GM12878 (cell line): ENCODE measurements around the gene SMIM9. TPM values are rescaled to one million over a fixed set of nuclear protein-coding genes. Genes with fewer than 3 reads are reported as not detected.

Experiments
- ATAC-seq: fragments of 200-7000 bp; cut with Tn5 transposase; 3 replicates; pipeline ENCODE4 v1.9.1; 2020; ENCODE audit warnings: mild to moderate bottlenecking, moderate library complexity
- BruUV-seq: library from RNA; stranded (reverse); fragments of 400-500 nt; replicated peaks from 2 replicates; lab custom pipeline; 2021; lab: Mats Ljungman, UMichigan
- CTCF ChIA-PET: fragments of 300-600 bp; sonication (Branson Sonifier 250); formaldehyde crosslinking; extraction: SDS; loops from one replicate; lab custom pipeline; 2021; ENCODE audit warnings: inconsistent platforms; lab: Yijun Ruan, JAX
- POLR2A ChIA-PET: fragments of 350-600 bp; formaldehyde crosslinking; extraction: SDS; loops from one replicate; lab custom pipeline; 2021; ENCODE audit warnings: inconsistent platforms; lab: Charles Lee
- RAD21 ChIA-PET: fragments of 300-600 bp; sonication (Branson Sonifier 250); formaldehyde crosslinking; loops from one replicate; lab custom pipeline; 2023; ENCODE audit warnings: antibody characterized with exemption; ENCODE audit not compliant: unreplicated experiment; lab: Charles Lee
- SMC1A ChIA-PET: fragments of 300-600 bp; sonication (Branson Sonifier 250); formaldehyde crosslinking; loops from one replicate; lab custom pipeline; 2023; ENCODE audit not compliant: unreplicated experiment, uncharacterized antibody; lab: Charles Lee
- DNase-seq: peaks from one replicate; pipeline ENCODE4 v3.0.0-alpha.2; 2011; ENCODE audit warnings: low read depth, low spot score
- FAIRE-seq: peaks from 3 replicates; lab custom pipeline; 2011; peaks lifted over from hg19 to GRCh38; lab: Jason Lieb, UNC
- H2AFZ ChIP-seq: 2 replicates; pipeline ENCODE4 v1.6.0; 2011; ENCODE audit warnings: low read depth, low read length, control low read depth; ENCODE audit not compliant: control insufficient read depth
- H3K27ac ChIP-seq: 2 replicates; pipeline ENCODE4 v1.5.1; 2011; ENCODE audit warnings: control low read depth; ENCODE audit not compliant: control insufficient read depth, insufficient read depth
- H3K27me3 ChIP-seq, 2 experiments: replicated peaks in 1 of 2; 2 replicates each; pipeline versions ENCODE4 v1.6.0 to v1.6.1; 2011; ENCODE audit warnings: low read length in 1 of 2; ENCODE audit not compliant: control insufficient read depth in 2 of 2, insufficient read depth in 2 of 2
- H3K36me3 ChIP-seq, 2 experiments: 2 replicates each; pipeline ENCODE4 v1.5.1; 2011; ENCODE audit warnings: low read length in 1 of 2; ENCODE audit not compliant: control insufficient read depth in 2 of 2, insufficient read depth in 2 of 2
- H3K4me1 ChIP-seq: 2 replicates; pipeline ENCODE4 v1.6.1; 2011; ENCODE audit warnings: mild to moderate bottlenecking, low read length, moderate library complexity, mixed read lengths; ENCODE audit not compliant: control insufficient read depth, insufficient read depth
- H3K4me2 ChIP-seq: 2 replicates; pipeline ENCODE4 v1.6.0; 2011; ENCODE audit warnings: control low read depth; ENCODE audit not compliant: control insufficient read depth, insufficient read depth
- H3K4me3 ChIP-seq: fragments of 200-600 bp; sonication (generic); 2 replicates; pipeline ENCODE4 v1.5.1; 2016
- H3K79me2 ChIP-seq: 2 replicates; pipeline ENCODE4 v1.6.0; 2011; ENCODE audit warnings: low read length; ENCODE audit not compliant: control insufficient read depth, insufficient read depth
- H3K9ac ChIP-seq: 2 replicates; pipeline ENCODE4 v1.8.0; 2011; ENCODE audit warnings: low read length, control low read depth, mixed read lengths; ENCODE audit not compliant: control insufficient read depth, insufficient read depth
- H3K9me3 ChIP-seq: replicated peaks from 3 replicates; pipeline ENCODE4 v1.5.1; 2011; ENCODE audit warnings: mild to moderate bottlenecking, low read length; ENCODE audit not compliant: control insufficient read depth, insufficient read depth
- H4K20me1 ChIP-seq: 2 replicates; pipeline ENCODE4 v1.6.0; 2011; ENCODE audit not compliant: control insufficient read depth, insufficient read depth
- ASH2L ChIP-seq: fragments of 300-600, 200-600 bp; sonication (generic); IDR thresholded peaks from 2 replicates; pipeline ENCODE4 v1.6.1; 2017; ENCODE audit warnings: low read depth, mild to moderate bottlenecking, borderline replicate concordance
- BHLHE40 ChIP-seq, 2 experiments: fragments of 450-650 bp in 1 of 2; IDR thresholded peaks; 2 replicates each; pipeline ENCODE4 v1.6.1; 2011 to 2017; ENCODE audit warnings: low read depth in 2 of 2, borderline replicate concordance in 1 of 2, improper control_type of control experiment in 1 of 2, low read length in 1 of 2, mild to moderate bottlenecking in 1 of 2
- CBFB ChIP-seq: IDR thresholded peaks from 2 replicates; pipeline ENCODE4 v1.6.1; 2016; ENCODE audit warnings: antibody characterized with exemption, low read depth
- CBX3 ChIP-seq: fragments of 200-600 bp; sonication (generic); IDR thresholded peaks from 2 replicates; pipeline ENCODE4 v1.6.1; 2016; ENCODE audit warnings: low read depth, borderline replicate concordance
- ESRRA ChIP-seq: IDR thresholded peaks from 2 replicates; pipeline ENCODE4 v1.6.1; 2012; ENCODE audit warnings: mild to moderate bottlenecking, low read length, improper control_type of control experiment
- PKNOX1 ChIP-seq: fragments of 450-650 bp; IDR thresholded peaks from 2 replicates; pipeline ENCODE4 v1.6.1; 2016; ENCODE audit warnings: mild to moderate bottlenecking
- POLR2A ChIP-seq: IDR thresholded peaks from 2 replicates; pipeline ENCODE4 v1.6.1; 2011; ENCODE audit warnings: low read depth, mild to moderate bottlenecking, low read length
- POLR2AphosphoS2 ChIP-seq: IDR thresholded peaks from 2 replicates; pipeline ENCODE4 v1.6.1; 2011; ENCODE audit warnings: low read depth, mild to moderate bottlenecking, low read length, improper control_type of control experiment, moderate library complexity
- PRDM15 ChIP-seq: fragments of 450-650 bp; formaldehyde crosslinking; IDR thresholded peaks from 2 replicates; pipeline ENCODE4 v1.4.0; 2020; ENCODE audit warnings: mild to moderate bottlenecking, moderate library complexity
- RBBP5 ChIP-seq: fragments of 200-600 bp; sonication (generic); conservative IDR thresholded peaks from 2 replicates; pipeline ENCODE4 v1.6.1; 2016
- SMAD5 ChIP-seq: IDR thresholded peaks from 2 replicates; pipeline ENCODE4 v1.6.1; 2016; ENCODE audit warnings: antibody characterized with exemption, low read depth
- WRNIP1 ChIP-seq: IDR thresholded peaks from 2 replicates; pipeline ENCODE4 v1.6.1; 2011; ENCODE audit warnings: low read depth, low read length, improper control_type of control experiment, borderline replicate concordance
- WGBS: methylation state at CpG from one replicate; pipeline ENCODE4 v1.1.6; 2016; ENCODE audit warnings: low lambda C conversion rate; ENCODE audit not compliant: insufficient replicate concordance, insufficient coverage; ENCODE audit errors: missing lambda C conversion rate; 5-methylcytosine and 5-hydroxymethylcytosine counted together
- in situ Hi-C: fragments of 300-500 bp; cut with MboI; formaldehyde crosslinking; loops from 9 replicates; pipeline ENCODE4 v1.14.3; 2018; ENCODE audit warnings: mixed read lengths
- intact Hi-C: fragments of 100-400 bp; cut with micrococcal nuclease; formaldehyde crosslinking; loops from one replicate; pipeline ENCODE4 v1.14.2; 2022; ENCODE audit not compliant: unreplicated experiment
- polyA plus RNA-seq, 11 experiments: library from polyadenylated mRNA; depleted of rRNA in 4 of 11; unstranded in 6 of 11; stranded (reverse) in 5 of 11; fragments of >200 nt; fragmentation: Nextera tagmentation in 4 of 11; fragmentation: Illumina TruSeq in 1 of 11; extraction: Ambion mirVana in 4 of 11; extraction: Trizol in 1 of 11; gene quantifications; 1 replicate in 1 of 11; 2 replicates in 10 of 11; pipeline versions ENCODE4 v1.2.1 to v1.2.3, GENCODE V29; 2011 to 2016; ENCODE audit warnings: inconsistent platforms in 2 of 11, missing spikeins in 2 of 11, low read depth in 1 of 11
- total RNA-seq, 4 experiments: library from RNA; depleted of rRNA in 3 of 4; stranded (reverse); fragments of >200 nt in 3 of 4; fragmentation: Illumina TruSeq in 1 of 4; extraction: Trizol in 1 of 4; gene quantifications; 2 replicates each; pipeline versions ENCODE4 v1.2.1 to v1.2.3, GENCODE V29; 2013 to 2021
- TF ChIP-seq, protein P1 (sequence below): IDR thresholded peaks from 2 replicates; pipeline ENCODE4 v1.6.1; 2011; ENCODE audit warnings: borderline replicate concordance, low read depth, mild to moderate bottlenecking, moderate library complexity, low read length; ENCODE audit not compliant: insufficient read depth, poor library complexity, severe bottlenecking
- TF ChIP-seq, protein P2 (sequence below): fragments of 450-650 bp; IDR thresholded peaks from 2 replicates; pipeline ENCODE4 v1.6.1; 2016; ENCODE audit warnings: mild to moderate bottlenecking
- TF ChIP-seq, protein P3 (sequence below): fragments of 450-650 bp; IDR thresholded peaks from 2 replicates; pipeline ENCODE4 v1.6.1; 2017; ENCODE audit warnings: mild to moderate bottlenecking, low read depth, inconsistent platforms; ENCODE audit not compliant: poor library complexity, severe bottlenecking

The SMIM9 gene
- total and polyA plus RNA-seq, 10 of the 15 experiments (the other 5 are each of a cell fraction or from before 2014, with no cell fraction given) = not detected

GRCh38 chrX:154824638-154825037, 9.8 kb downstream of the SMIM9 start:
- DNase-seq (no peak), ATAC-seq (no peak), FAIRE-seq (no peak)
- H4K20me1 ChIP-seq = no peaks in the 10 kb centered on the region
- no peak overlapping the region for H2AFZ ChIP-seq
- peaks cover 17% of the 10 kb centered on the region for H3K4me1 ChIP-seq
- ChIA-PET RAD21 (no interaction called here), POLR2A (no interaction called here), SMC1A (interaction anchor here (0.9 kb wide), 1 partner anchor 12 kb away, joined by 3 read pairs; no protein-coding TSS in a partner anchor), CTCF (interaction anchor here (1.1 kb wide), 1 partner anchor 11 kb away, joined by 4 read pairs; no protein-coding TSS in a partner anchor)
- H3K9ac ChIP-seq = no peak overlapping the region
- no peak overlapping the region for H3K27ac ChIP-seq
- H3K79me2 ChIP-seq = no peaks in the 10 kb centered on the region
- 56% methylated on average over 1 of the region's 1 CpG for WGBS
- no peaks in the 10 kb centered on the region for H3K27me3 ChIP-seq
- H3K36me3 ChIP-seq = no peaks in the 10 kb centered on the region
- no peak overlapping the region for H3K4me3 ChIP-seq
- in situ Hi-C loops (no loop called here), intact Hi-C loops (no loop called here)
- H3K4me2 ChIP-seq = no peak overlapping the region
- no TSS peak for BruUV-seq
- H3K9me3 ChIP-seq = no peaks in the 10 kb centered on the region
- TF ChIP-seq SMAD5 (no peak), PKNOX1 (no peak), POLR2AphosphoS2 (no peak), PRDM15 (CRISPR knock-in tag) (no peak), WRNIP1 (no peak), BHLHE40 (IDR thresholded peaks at IDR 0.05; ENCODE audit: borderline replicate concordance in 1 of 2, low read depth in 2 of 2, low read length in 1 of 2) (no peak), ESRRA (no peak), ASH2L (no peak), RBBP5 (no peak), CBFB (no peak), POLR2A (no peak), CBX3 (no peak)
- TF ChIP-seq, protein P1, sequence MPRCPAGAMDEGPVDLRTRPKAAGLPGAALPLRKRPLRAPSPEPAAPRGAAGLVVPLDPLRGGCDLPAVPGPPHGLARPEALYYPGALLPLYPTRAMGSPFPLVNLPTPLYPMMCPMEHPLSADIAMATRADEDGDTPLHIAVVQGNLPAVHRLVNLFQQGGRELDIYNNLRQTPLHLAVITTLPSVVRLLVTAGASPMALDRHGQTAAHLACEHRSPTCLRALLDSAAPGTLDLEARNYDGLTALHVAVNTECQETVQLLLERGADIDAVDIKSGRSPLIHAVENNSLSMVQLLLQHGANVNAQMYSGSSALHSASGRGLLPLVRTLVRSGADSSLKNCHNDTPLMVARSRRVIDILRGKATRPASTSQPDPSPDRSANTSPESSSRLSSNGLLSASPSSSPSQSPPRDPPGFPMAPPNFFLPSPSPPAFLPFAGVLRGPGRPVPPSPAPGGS = no peak
- TF ChIP-seq, protein P2, sequence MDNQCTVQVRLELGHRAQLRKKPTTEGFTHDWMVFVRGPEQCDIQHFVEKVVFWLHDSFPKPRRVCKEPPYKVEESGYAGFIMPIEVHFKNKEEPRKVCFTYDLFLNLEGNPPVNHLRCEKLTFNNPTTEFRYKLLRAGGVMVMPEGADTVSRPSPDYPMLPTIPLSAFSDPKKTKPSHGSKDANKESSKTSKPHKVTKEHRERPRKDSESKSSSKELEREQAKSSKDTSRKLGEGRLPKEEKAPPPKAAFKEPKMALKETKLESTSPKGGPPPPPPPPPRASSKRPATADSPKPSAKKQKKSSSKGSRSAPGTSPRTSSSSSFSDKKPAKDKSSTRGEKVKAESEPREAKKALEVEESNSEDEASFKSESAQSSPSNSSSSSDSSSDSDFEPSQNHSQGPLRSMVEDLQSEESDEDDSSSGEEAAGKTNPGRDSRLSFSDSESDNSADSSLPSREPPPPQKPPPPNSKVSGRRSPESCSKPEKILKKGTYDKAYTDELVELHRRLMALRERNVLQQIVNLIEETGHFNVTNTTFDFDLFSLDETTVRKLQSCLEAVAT = no peak
- TF ChIP-seq, protein P3, sequence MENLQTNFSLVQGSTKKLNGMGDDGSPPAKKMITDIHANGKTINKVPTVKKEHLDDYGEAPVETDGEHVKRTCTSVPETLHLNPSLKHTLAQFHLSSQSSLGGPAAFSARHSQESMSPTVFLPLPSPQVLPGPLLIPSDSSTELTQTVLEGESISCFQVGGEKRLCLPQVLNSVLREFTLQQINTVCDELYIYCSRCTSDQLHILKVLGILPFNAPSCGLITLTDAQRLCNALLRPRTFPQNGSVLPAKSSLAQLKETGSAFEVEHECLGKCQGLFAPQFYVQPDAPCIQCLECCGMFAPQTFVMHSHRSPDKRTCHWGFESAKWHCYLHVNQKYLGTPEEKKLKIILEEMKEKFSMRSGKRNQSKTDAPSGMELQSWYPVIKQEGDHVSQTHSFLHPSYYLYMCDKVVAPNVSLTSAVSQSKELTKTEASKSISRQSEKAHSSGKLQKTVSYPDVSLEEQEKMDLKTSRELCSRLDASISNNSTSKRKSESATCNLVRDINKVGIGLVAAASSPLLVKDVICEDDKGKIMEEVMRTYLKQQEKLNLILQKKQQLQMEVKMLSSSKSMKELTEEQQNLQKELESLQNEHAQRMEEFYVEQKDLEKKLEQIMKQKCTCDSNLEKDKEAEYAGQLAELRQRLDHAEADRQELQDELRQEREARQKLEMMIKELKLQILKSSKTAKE = no peak
